Skeletal muscle satellite cell (primary cell): ENCODE data around the gene ANLN.
"Not testable (repeated sequence)": the region's sequence is repeated elsewhere in the genome, so short reads cannot be mapped to it uniquely, and the experiment has no call there.

Experiments
- H3K27me3 ChIP-seq: 2 replicates; pipeline ENCODE4 v1.7.0; 2013; ENCODE audit warnings: low read length; ENCODE audit not compliant: control insufficient read depth, insufficient read depth
- H3K36me3 ChIP-seq: 2 replicates; pipeline ENCODE4 v1.7.0; 2013; ENCODE audit warnings: mild to moderate bottlenecking, control low read depth, low read length; ENCODE audit not compliant: insufficient read depth
- H3K4me1 ChIP-seq: 2 replicates; pipeline ENCODE4 v1.7.0; 2013; ENCODE audit warnings: low read length; ENCODE audit not compliant: control insufficient read depth, insufficient read depth
- H3K4me2 ChIP-seq: 2 replicates; pipeline ENCODE4 v1.7.0; 2013; ENCODE audit warnings: mild to moderate bottlenecking, low read length
- H3K4me3 ChIP-seq: 2 replicates; pipeline ENCODE4 v1.7.0; 2013; ENCODE audit warnings: low read length
- H3K9ac ChIP-seq: 2 replicates; pipeline ENCODE4 v1.7.0; 2013; ENCODE audit warnings: mild to moderate bottlenecking, low read depth, low read length, moderate library complexity
- H3K9me3 ChIP-seq: replicated peaks from 2 replicates; pipeline ENCODE4 v1.7.0; 2013; ENCODE audit warnings: mild to moderate bottlenecking, control low read depth, low read length

ANLN gene

GRCh38 chr7:36360244-36360643 is 29.4 kb upstream of the ANLN start:
- Histone ChIP-seq H3K9ac (no peak overlapping the region), H3K9me3 (no peaks in the 10 kb centered on the region), H3K4me1 (no peaks in the 10 kb centered on the region), H3K27me3 (peaks cover 8% of the 10 kb centered on the region), H3K4me3 (no peak overlapping the region), H3K4me2 (no peak overlapping the region), H3K36me3 (no peaks in the 10 kb centered on the region)

- Histone ChIP-seq H3K36me3 (no peaks in the 10 kb centered on the region), H3K9me3 (no peaks in the 10 kb centered on the region), H3K4me2 (no peak overlapping the region), H3K4me1 (no peaks in the 10 kb centered on the region), H3K27me3 (peaks cover 10% of the 10 kb centered on the region), H3K4me3 (no peak overlapping the region), H3K9ac (no peak overlapping the region)
Measured at GRCh38 chr7:36361227-36361626, 28.4 kb upstream of the ANLN start.

GRCh38 chr7:36363515-36363914 is 26.1 kb upstream of the ANLN start:
- H3K9me3 ChIP-seq: no peaks in the 10 kb centered on the region
- H3K9ac ChIP-seq: no peak overlapping the region
- H3K36me3 ChIP-seq: no peaks in the 10 kb centered on the region
- no peak overlapping the region for H3K4me2 ChIP-seq
- peaks cover 6% of the 10 kb centered on the region for H3K4me1 ChIP-seq
- peaks cover 17% of the 10 kb centered on the region for H3K27me3 ChIP-seq
- H3K4me3 ChIP-seq: no peak overlapping the region

GRCh38 chr7:36366005-36366717 is 23.5 kb upstream of the ANLN start:
- Histone ChIP-seq H3K36me3 (no peaks in the 10 kb centered on the region), H3K4me3 (peak overlapping the region; percentile 86), H3K27me3 (peaks cover 20% of the 10 kb centered on the region), H3K9ac (peak overlapping the region; percentile 72), H3K9me3 (no peaks in the 10 kb centered on the region), H3K4me1 (peaks cover 6% of the 10 kb centered on the region), H3K4me2 (peak overlapping the region; percentile 92)

- peak overlapping the region; percentile 72 for H3K9ac ChIP-seq
- H3K27me3 ChIP-seq: peaks cover 19% of the 10 kb centered on the region
- H3K4me1 ChIP-seq: peaks cover 6% of the 10 kb centered on the region
- H3K4me3 ChIP-seq: peak overlapping the region; percentile 86
- peak overlapping the region; percentile 92 for H3K4me2 ChIP-seq
- H3K36me3 ChIP-seq: no peaks in the 10 kb centered on the region
- H3K9me3 ChIP-seq: no peaks in the 10 kb centered on the region
Measured at GRCh38 chr7:36366718-36367560, 22.7 kb upstream of the ANLN start.

GRCh38 chr7:36367561-36368077 is 22.0 kb upstream of the ANLN start:
- Histone ChIP-seq H3K9me3 (no peaks in the 10 kb centered on the region), H3K4me3 (peak overlapping the region; percentile 86), H3K4me1 (peaks cover 6% of the 10 kb centered on the region), H3K36me3 (no peaks in the 10 kb centered on the region), H3K27me3 (peaks cover 15% of the 10 kb centered on the region), H3K9ac (peak overlapping the region; percentile 72), H3K4me2 (peak overlapping the region; percentile 92)

GRCh38 chr7:36368496-36368895 is 21.2 kb upstream of the ANLN start:
- H3K27me3 ChIP-seq: peaks cover 15% of the 10 kb centered on the region
- no peaks in the 10 kb centered on the region for H3K36me3 ChIP-seq
- H3K9ac ChIP-seq: no peak overlapping the region
- H3K4me3 ChIP-seq: no peak overlapping the region
- no peak overlapping the region for H3K4me2 ChIP-seq
- H3K9me3 ChIP-seq: no peaks in the 10 kb centered on the region
- H3K4me1 ChIP-seq: peaks cover 6% of the 10 kb centered on the region

GRCh38 chr7:36369171-36369570 is 20.5 kb upstream of the ANLN start:
- Histone ChIP-seq H3K4me3 (no peak overlapping the region), H3K4me1 (peaks cover 6% of the 10 kb centered on the region), H3K4me2 (no peak overlapping the region), H3K36me3 (no peaks in the 10 kb centered on the region), H3K27me3 (peaks cover 15% of the 10 kb centered on the region), H3K9ac (no peak overlapping the region), H3K9me3 (no peaks in the 10 kb centered on the region)

GRCh38 chr7:36370046-36370445 is 19.6 kb upstream of the ANLN start:
- Histone ChIP-seq H3K4me1 (peaks cover 6% of the 10 kb centered on the region), H3K4me3 (no peak overlapping the region), H3K9me3 (no peaks in the 10 kb centered on the region), H3K9ac (no peak overlapping the region), H3K27me3 (peaks cover 15% of the 10 kb centered on the region), H3K4me2 (no peak overlapping the region), H3K36me3 (no peaks in the 10 kb centered on the region)

GRCh38 chr7:36372156-36372555 is 17.5 kb upstream of the ANLN start:
- H3K4me1 ChIP-seq: peaks cover 4% of the 10 kb centered on the region
- no peak overlapping the region for H3K4me3 ChIP-seq
- H3K27me3 ChIP-seq: peaks cover 10% of the 10 kb centered on the region
- no peaks in the 10 kb centered on the region for H3K9me3 ChIP-seq
- no peak overlapping the region for H3K9ac ChIP-seq
- H3K4me2 ChIP-seq: no peak overlapping the region
- no peaks in the 10 kb centered on the region for H3K36me3 ChIP-seq

GRCh38 chr7:36378555-36378954 is 11.1 kb upstream of the ANLN start:
- H3K4me1 ChIP-seq, H3K4me2 ChIP-seq, H3K9ac ChIP-seq, H3K27me3 ChIP-seq, H3K36me3 ChIP-seq, H3K4me3 ChIP-seq, H3K9me3 ChIP-seq: not testable (repeated sequence)
